HL-60 (cell line): ENCODE measurements around the gene TRIOBP.

ENCODE experiments used
- CTCF ChIP-seq: IDR thresholded peaks from one replicate; pipeline ENCODE4 v1.5.1; 2011; ENCODE audit warnings: low read length, control low read depth, inconsistent platforms; ENCODE audit not compliant: insufficient read depth
- POLR2AphosphoS5 ChIP-seq: IDR thresholded peaks from 2 replicates; pipeline ENCODE4 v1.6.1; 2012; ENCODE audit warnings: low read depth
- REST ChIP-seq: IDR thresholded peaks from 2 replicates; pipeline ENCODE4 v1.6.1; 2012; ENCODE audit warnings: low read depth; ENCODE audit not compliant: insufficient replicate concordance

- TF ChIP-seq CTCF (no peak), POLR2AphosphoS5 (no peak), REST (no peak)
These were observed 36.1 kb downstream of the TRIOBP start for GRCh38 chr22:37732699-37733607.
